Heart right ventricle (tissue), 16 donors: ENCODE measurements around the gene POLA1. TPM values are rescaled to one million over a fixed set of nuclear protein-coding genes. Genes with fewer than 3 reads are reported as not detected.

ENCODE experiments used
- ATAC-seq, 8 donors: fragments of 200-7000 bp; cut with Tn5 transposase; one replicate each; pipeline ENCODE4 v1.9.1; 2020; ENCODE audit warnings: mild to moderate bottlenecking in 8 of 8, moderate library complexity in 8 of 8, moderate number of reproducible peaks in 1 of 8
- DNase-seq, 2 donors: peaks; one replicate each; pipeline ENCODE4 v3.0.0-alpha.2; 2020
- H3K27ac ChIP-seq, 10 donors: fragments of 200-600 bp; sonication (generic) in 2 of 10; one replicate each; pipeline versions ENCODE4 v1.5.0 to v1.8.0; 2020 to 2022; ENCODE audit warnings: mild to moderate bottlenecking in 3 of 10
- H3K27me3 ChIP-seq, 7 donors: fragments of 200-600 bp; one replicate each; pipeline ENCODE4 v1.8.0; 2021 to 2022; ENCODE audit warnings: mild to moderate bottlenecking in 2 of 7
- H3K36me3 ChIP-seq, 9 donors: fragments of 200-600 bp; sonication (generic) in 1 of 9; one replicate each; pipeline versions ENCODE4 v1.5.0 to v1.8.0; 2020 to 2022; ENCODE audit warnings: mild to moderate bottlenecking in 2 of 9
- H3K4me1 ChIP-seq, 9 donors: fragments of 200-600 bp; sonication (generic) in 1 of 9; one replicate each; pipeline versions ENCODE4 v1.5.0 to v1.8.0; 2020 to 2022; ENCODE audit warnings: mild to moderate bottlenecking in 4 of 9
- H3K4me3 ChIP-seq, 10 donors: fragments of 200-600 bp; sonication (generic) in 2 of 10; one replicate each; pipeline versions ENCODE4 v1.5.0 to v1.8.0; 2020 to 2022; ENCODE audit warnings: mild to moderate bottlenecking in 7 of 10, moderate library complexity in 2 of 10
- H3K9me3 ChIP-seq, 11 donors: fragments of 200-600 bp in 10 of 11; sonication (generic) in 2 of 11; one replicate each; pipeline versions ENCODE4 v1.5.0 to v1.8.0; 2013 to 2022; ENCODE audit warnings: mild to moderate bottlenecking in 2 of 11, control low read depth in 1 of 11, moderate library complexity in 1 of 11
- CTCF ChIP-seq, 9 donors: fragments of 200-600 bp; sonication (generic) in 2 of 9; IDR thresholded peaks; one replicate each; pipeline versions ENCODE4 v1.5.0 to v1.8.0; 2021 to 2022; ENCODE audit warnings: antibody characterized with exemption in 9 of 9, mild to moderate bottlenecking in 5 of 9, moderate library complexity in 1 of 9
- whole genome bisulfite sequencing, 2 donors: extraction: QIAGEN DNeasy Blood & Tissue Kit; methylation state at CpG; one replicate each; pipeline ENCODE4 v1.1.7; 2013; ENCODE audit warnings: inconsistent platforms in 1 of 2; 5-methylcytosine and 5-hydroxymethylcytosine counted together
- intact Hi-C, 10 donors: fragments of 100-400 bp; cut with DNase I; formaldehyde crosslinking; loops; one replicate each; pipeline versions ENCODE4 v1.11.1 to v1.14.2; 2022
- polyA plus RNA-seq, 2 donors: library from polyadenylated mRNA; stranded (reverse); fragments of 200-250 nt; gene quantifications; one replicate each; pipeline ENCODE4 v1.2.3, GENCODE V29; 2013
- total RNA-seq, 10 donors: library from RNA; stranded (reverse); fragmentation: NEBNext Ultra II Directional in 3 of 10; extraction: Animal tissue kit (Norgen Biotek cat#: 25700) in 3 of 10; gene quantifications; one replicate each; pipeline versions ENCODE4 v1.2.1 to v1.2.4, GENCODE V29; 2021 to 2023
- donor health status: Arrhythmogenic right ventricular cardiomyopathy.
- donor health status: ischemic (EF 13 %, LVEDD 7.1; RV severe dilation, severe dysfunction).
- donor health status: healthy with polysubstance abuse.
- donor health status: DM: no; HTN: yes; CAD: no.
- donor health status: DM: no; HTN: no; CAD: no.
- donor health status: ischemic (EF 25% LVEDD 6.9; RV normal size, moderate dysfunction).
- donor health status: ischemic (EF 25% LVEDD 5.7; RV mildly dilated, moderate dysfunction).
- donor health status: healthy.
- donor health status: DM: yes; HTN: yes; CAD: no.
- donor health status: Ischemic cardiomyopathy.
- donor health status: ischemic (EF 35%, LVEDD 5.7; RV mildly dilated, moderate dysfunction).
- donor health status: nonischemic (EF 11% LVEDD 7.7; RV severe dilation, severe dysfunction).
- donor health status: DM: yes; HTN: yes; CAD: no.
- donor health status: PGD.
- donor health status: ischemic (EF 29% LVEDD 5.4; RV normal size, mild dysfunction).
- donor health status: nonischemic (EF 23%, LVEDD 6.1; RV moderate dilation, normal function).

The POLA1 gene
- total and polyA plus RNA-seq, 12 donors, result 2.6 to 8.5 (median 6.1) TPM

- no peak for TF ChIP-seq CTCF (IDR thresholded peaks at IDR 0.05)
- H3K9me3 ChIP-seq, result peaks cover 0 to 3% (median 0%) of the 10 kb centered on the region in 11 donors
- intact Hi-C loops, result no loop called here
- peak overlapping the region in 1 of 10 donors; percentile 31 for H3K27ac ChIP-seq
- ATAC-seq, result peak in 2 of 8 donors; percentile 33 to 53
- WGBS, 2 donors, result 87 to 88% methylated on average over 6 of the region's 6 CpGs
- H3K4me1 ChIP-seq, result no peaks in the 10 kb centered on the region
- H3K36me3 ChIP-seq, result peaks cover 0 to 33% (median 4%) of the 10 kb centered on the region in 9 donors
- H3K4me3 ChIP-seq, result no peak overlapping the region
- peaks cover 0 to 6% (median 0%) of the 10 kb centered on the region in 7 donors for H3K27me3 ChIP-seq
- no peak for DNase-seq
Measured at GRCh38 chrX:24732766-24733500, 39.2 kb downstream of the POLA1 start.

GRCh38 chrX:24741330-24741729 is 47.6 kb downstream of the POLA1 start:
- H3K36me3 ChIP-seq, result peaks cover 0 to 56% (median 0%) of the 10 kb centered on the region in 9 donors
- WGBS, 2 donors, result 77 to 90% methylated on average over 3 of the region's 3 CpGs

GRCh38 chrX:24748196-24748595 is 54.5 kb downstream of the POLA1 start:
- 71 to 83% methylated on average over 3 of the region's 3 CpGs for WGBS, 2 donors
- ATAC-seq, result no peak
- DNase-seq, result no peak
- H3K27ac ChIP-seq, result no peak overlapping the region
- intact Hi-C loops, result loop anchor here in 1 of 10 donors (5.0 kb wide), 1 partner anchor 394 kb away; no protein-coding TSS in a partner anchor
- no peaks in the 10 kb centered on the region for H3K9me3 ChIP-seq
- peaks cover 0 to 45% (median 0%) of the 10 kb centered on the region in 9 donors for H3K36me3 ChIP-seq
- no peak for TF ChIP-seq CTCF (IDR thresholded peaks at IDR 0.05)
- H3K4me3 ChIP-seq, result no peak overlapping the region
- H3K27me3 ChIP-seq, result no peaks in the 10 kb centered on the region
- H3K4me1 ChIP-seq, result no peaks in the 10 kb centered on the region

More at GRCh38 chrX:24741330-24741729, 47.6 kb downstream of the POLA1 start:
- no peak for TF ChIP-seq CTCF (IDR thresholded peaks at IDR 0.05)
- DNase-seq (no peak), ATAC-seq (no peak)
- intact Hi-C loops, result no loop called here
- no peak overlapping the region for H3K4me3 ChIP-seq
- H3K9me3 ChIP-seq, result no peaks in the 10 kb centered on the region
- no peak overlapping the region for H3K27ac ChIP-seq
- peaks cover 0 to 3% (median 0%) of the 10 kb centered on the region in 7 donors for H3K27me3 ChIP-seq
- no peaks in the 10 kb centered on the region for H3K4me1 ChIP-seq

GRCh38 chrX:24759786-24760185 is 66.1 kb downstream of the POLA1 start:
- no peak overlapping the region for H3K27ac ChIP-seq
- WGBS, 2 donors, result 58 to 67% methylated on average over 2 of the region's 2 CpGs
- intact Hi-C loops, result loop anchor here in 5 of 10 donors (5.0 to 10.0 kb wide), 3 partner anchors 383 to 982 kb away; no protein-coding TSS in a partner anchor

More at GRCh38 chrX:24759786-24760185, 66.1 kb downstream of the POLA1 start:
- no peaks in the 10 kb centered on the region for H3K9me3 ChIP-seq
- DNase-seq, result no peak
- H3K4me1 ChIP-seq, result peaks cover 0 to 9% (median 0%) of the 10 kb centered on the region in 9 donors
- H3K27me3 ChIP-seq, result no peaks in the 10 kb centered on the region
- peaks cover 0 to 11% (median 0%) of the 10 kb centered on the region in 9 donors for H3K36me3 ChIP-seq
- ATAC-seq, result no peak
- no peak for TF ChIP-seq CTCF (IDR thresholded peaks at IDR 0.05)
- H3K4me3 ChIP-seq, result no peak overlapping the region
